Suprapubic skin (tissue), 3 donors: ENCODE data around the gene ITGA1.
"Not testable (repeated sequence)": the region's sequence is repeated elsewhere in the genome, so short reads cannot be mapped to it uniquely, and the experiment has no call there.

Experiments used
- CTCF ChIP-seq, 2 donors: fragments of 200-600 bp in 1 of 2; fragments of 450-650 bp in 1 of 2; sonication (generic) in 1 of 2; IDR thresholded peaks; one replicate each; pipeline ENCODE4 v1.5.1; 2016 to 2019; ENCODE audit warnings: antibody characterized with exemption in 2 of 2, mild to moderate bottlenecking in 1 of 2, moderate library complexity in 1 of 2
- POLR2A ChIP-seq, 2 donors: fragments of 450-650 bp; IDR thresholded peaks; one replicate each; pipeline ENCODE4 v1.6.1; 2017; ENCODE audit warnings: antibody characterized with exemption in 2 of 2, mild to moderate bottlenecking in 2 of 2, moderate library complexity in 2 of 2

- not testable (repeated sequence) for TF ChIP-seq POLR2A, CTCF (IDR thresholded peaks at IDR 0.05)
These were observed 78.3 kb downstream of the ITGA1 start for GRCh38 chr5:52865991-52866390.
